Raji (cell line): Measurements from ENCODE around the gene ANAPC10.

Source experiments
- POLR2A ChIP-seq: IDR thresholded peaks from 2 replicates; pipeline ENCODE4 v1.6.1; 2011; ENCODE audit warnings: low read depth, low read length, control low read depth; ENCODE audit not compliant: insufficient read depth

ANAPC10 gene, protein sequence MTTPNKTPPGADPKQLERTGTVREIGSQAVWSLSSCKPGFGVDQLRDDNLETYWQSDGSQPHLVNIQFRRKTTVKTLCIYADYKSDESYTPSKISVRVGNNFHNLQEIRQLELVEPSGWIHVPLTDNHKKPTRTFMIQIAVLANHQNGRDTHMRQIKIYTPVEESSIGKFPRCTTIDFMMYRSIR

DNA sequence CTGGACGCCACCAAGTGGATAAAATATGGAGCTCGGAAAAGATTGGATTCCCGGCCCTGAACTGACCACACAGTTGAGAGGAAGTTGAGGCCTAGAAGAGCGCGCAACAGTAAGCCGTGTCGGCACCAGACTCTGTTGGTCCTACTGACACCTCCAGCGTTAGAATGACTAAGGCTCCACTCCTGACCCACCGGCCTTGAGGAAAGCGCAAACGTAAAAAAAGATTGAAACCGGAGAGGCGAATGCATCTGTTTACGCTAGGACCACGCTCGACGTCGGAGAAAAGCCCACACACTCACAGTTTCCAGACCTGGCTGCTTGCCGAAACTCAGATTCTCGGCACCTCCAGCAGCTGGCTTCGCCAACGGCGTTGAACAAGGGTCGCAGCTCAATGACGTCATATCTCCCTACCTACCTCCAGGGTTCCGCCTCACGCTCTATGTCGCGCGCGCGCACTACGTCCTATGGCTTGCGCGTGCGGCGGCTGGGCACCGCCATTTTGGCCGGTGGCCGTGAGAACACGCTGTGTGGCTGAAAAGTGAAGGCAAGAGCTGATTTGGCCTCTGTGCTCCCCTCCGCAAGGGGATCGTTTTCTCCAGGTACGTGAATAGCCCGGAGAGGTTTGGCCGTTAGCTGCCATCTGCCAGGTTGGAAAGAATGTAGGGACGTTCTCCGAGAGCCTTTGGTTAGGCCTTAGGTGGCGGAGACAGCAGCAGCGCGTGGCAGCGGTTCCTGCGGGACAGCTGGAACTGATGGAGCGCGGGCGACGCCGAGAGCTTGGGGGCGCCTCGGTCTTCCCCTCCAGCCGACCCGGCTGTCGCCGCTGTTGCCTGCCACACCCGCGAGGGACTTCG, at the start of gene ANAPC10, which contains the start of gene ABCE1:
ANAPC10 (minus strand) TSS at position 376 of the 854 bp plus-strand sequence. CDS start 2,097 bp downstream, outside the sequence.
ABCE1 (plus strand) TSS at position 491 of the 854 bp plus-strand sequence. CDS start 6,102 bp downstream, outside the sequence.
- peak; percentile 96 for TF ChIP-seq POLR2A

DNA sequence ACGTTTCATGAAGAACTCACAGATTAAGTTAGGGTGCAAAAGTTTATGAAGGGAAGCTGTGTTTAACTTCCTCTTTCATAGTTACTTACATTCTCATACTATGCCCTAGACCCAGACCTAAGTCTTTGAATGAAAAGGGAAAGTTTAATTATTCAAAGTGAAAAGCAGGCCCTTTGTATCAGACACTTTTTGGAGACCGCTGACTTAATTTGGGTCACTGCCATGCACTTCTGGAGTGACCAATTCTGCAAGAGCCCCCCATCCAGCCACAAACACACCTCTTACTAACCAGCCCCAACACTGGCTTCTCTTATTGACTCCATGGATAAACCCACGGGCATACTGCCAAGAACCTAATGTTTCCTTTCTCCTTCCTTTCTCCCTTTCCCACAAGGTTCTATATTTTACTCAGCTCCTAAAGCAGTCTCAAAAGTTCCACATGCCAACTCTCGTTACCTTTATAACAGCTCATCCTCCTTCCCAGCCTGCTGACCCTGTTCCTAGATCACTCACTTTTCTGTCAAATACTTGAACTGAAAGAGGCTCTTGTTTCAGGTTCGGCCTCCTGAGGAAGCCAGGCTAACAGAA, 34.6 kb upstream of the ANAPC10 start:
- no peak for TF ChIP-seq POLR2A

DNA sequence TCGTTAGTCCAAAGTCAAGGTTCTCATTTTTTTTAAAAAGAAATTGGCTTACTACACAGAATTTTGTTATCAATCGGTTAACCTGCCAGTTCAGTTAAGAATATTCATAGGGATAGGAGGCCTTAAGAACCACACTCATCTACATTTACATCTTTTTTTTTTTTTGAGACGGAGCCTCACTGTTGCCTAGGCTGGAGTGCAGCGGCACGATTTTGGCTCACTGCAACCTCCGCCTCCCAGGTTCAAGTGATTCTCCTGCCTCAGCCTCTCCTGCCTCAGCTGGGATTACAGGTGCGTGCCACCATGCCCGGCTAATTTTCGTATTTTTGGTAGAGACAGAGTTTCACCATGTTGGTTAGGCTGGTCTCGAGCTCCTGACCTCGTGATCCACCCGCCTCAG, 33.9 kb upstream of the ANAPC10 start:
- no peak for TF ChIP-seq POLR2A

DNA sequence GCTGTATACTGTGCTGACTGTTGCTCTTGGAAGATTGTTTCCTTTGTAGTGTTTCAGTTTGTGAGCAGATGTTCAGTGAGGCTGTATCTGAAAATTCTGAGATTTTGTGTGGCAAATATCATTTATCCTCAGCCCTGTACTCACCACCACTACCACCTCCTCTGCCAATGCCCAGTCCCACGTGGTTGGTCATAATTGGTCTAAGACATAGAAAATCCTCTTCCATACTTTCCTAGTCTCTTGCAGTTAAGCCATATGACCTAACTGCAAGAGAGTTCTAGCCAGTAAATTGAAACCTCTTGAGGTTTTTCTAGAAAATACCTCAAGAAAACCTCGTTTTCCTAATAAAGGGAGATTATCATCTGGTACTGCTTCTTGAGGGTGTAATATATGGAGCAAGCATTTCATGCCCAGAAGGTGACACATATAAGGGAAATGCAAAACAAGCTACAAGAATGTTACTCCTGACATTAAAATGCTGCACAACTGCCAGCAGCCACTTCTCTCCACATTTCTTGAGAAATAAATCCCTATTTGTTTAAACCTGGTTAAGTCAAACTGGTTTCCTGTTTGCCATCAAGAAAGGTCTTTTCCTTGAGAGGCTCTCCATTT, 32.9 kb upstream of the ANAPC10 start:
- TF ChIP-seq POLR2A, result no peak

DNA sequence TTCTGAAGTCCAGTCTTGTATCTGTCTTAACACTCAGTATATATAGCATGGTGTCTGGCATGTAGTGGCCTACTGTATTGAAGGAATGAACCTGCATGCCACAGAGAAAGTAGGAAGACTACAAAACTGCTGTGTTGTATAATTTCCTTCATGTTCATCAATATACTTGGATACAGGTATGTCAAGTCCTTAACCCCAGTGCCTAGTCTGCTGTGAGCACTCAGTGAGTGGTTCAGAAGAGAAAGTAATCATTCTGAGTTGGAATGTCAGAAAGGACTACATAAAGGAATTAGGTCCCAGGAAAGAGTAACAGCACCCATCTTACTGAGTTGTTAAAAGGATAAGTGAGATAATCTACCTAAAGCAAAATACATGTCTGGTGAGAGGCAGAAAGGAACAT, 32.1 kb upstream of the ANAPC10 start:
- no peak for TF ChIP-seq POLR2A

DNA sequence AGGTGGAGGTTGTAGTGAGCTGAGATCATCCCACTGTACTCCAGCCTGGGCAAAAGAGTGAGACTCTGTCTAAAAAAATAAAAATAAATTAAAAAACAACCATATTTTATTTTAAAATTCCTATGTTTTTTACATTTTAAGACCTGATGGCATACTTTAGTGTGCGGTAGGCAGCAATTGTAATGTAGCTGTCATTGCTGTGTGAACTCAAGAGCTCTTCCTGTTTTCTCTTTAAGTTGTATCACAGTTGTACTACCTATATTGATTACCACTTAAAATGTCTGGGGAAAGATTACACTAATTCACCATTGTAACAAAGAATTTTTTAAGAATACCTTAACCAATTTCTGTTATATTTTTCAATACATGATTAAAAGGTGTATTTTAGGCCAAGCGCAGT, 27.4 kb upstream of the ANAPC10 start:
- TF ChIP-seq POLR2A, result no peak

DNA sequence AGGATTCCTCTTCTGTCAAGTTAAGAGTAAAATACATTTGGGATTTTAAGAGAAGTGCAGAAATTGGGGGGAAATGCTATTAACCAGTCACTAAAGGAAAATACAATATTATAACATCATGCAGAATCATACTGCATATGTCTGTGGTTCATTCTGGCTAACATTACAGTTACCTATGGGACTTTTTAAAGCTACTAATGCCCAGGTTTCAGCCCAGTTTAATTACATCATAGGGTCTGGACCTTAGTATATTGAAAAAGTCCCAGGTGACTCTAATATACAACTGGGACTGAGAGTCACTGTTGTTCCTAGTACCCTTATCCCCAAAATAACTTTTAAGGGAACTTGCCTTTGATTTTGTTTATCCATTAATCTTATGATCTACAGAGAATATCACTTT, 10.1 kb upstream of the ANAPC10 start:
- TF ChIP-seq POLR2A, result no peak

DNA sequence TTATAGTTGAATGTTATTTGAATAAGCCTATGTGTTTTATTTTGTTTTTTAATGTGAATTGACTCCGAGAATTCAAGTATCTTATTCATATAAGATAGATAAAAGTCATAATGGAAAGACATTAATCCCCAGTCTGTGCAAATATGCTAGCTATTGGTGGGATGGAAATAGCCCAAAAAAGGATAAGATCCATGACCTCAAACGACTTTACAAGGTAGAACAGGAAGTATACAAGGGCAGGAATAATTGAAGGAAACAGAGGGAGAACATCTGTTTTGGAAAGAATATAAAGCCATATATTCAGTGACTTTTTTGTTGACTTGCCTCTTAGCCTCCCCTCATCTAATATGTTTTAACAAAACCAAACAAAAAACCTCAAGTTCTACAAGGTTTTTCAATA, 9.1 kb upstream of the ANAPC10 start:
- TF ChIP-seq POLR2A, result no peak

DNA sequence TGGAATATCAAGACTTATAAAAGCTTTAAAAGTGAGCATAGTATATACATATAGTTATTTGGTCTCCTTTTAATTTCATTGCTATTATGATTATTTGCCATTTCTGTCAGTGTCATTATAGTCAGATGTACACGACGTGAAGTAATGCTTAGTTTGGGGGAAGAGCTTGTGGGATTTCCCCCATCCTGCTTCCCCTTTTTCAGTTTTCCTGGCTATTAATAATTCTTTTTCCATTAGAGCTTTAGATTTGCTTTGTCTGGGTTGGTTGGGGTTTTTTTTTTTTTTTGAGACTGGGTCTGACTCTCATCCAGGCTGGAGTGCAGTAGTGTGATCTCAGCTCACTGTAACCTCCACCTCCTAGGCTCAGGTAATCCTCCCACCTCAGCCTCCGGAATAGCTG, 5.5 kb upstream of the ANAPC10 start:
- TF ChIP-seq POLR2A, result no peak

DNA sequence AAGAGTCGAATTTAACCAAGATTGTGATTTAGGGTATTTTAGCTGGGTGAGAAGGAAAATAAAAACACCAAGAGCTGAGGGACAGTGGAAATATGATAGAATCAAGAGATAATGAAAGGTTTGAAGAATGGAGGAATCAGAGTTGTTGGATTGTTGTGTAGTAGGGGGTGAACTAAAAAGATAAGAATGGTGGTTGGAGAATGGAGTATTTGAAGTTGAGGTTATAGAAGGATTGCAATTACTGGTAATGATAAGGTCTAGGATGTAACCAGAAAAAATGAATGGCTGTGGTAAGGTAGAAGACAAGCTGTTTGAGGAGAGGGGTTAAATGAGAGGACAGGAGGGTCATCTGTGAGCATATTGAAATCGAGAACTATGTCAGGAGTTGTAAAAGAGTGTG, 4.6 kb upstream of the ANAPC10 start:
- TF ChIP-seq POLR2A, result no peak

DNA sequence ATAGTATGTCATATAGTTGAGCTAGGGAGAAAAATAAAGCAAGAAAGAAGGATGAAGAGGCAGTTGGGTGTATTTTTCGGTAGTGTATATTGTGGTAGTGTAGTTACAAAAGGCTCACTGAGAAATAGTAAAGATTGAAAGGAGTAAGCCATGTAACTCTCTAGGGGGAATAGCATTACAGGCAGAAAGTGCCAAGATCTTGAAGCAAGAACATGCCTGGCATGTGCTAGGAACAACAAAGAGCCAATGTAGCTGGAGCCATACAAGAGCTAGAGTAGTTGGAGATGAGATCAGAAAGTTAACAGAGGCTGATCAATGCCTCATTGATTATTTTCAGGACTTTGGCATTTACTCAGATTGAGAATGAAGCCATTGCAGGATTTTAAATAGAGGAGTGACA, 3.1 kb upstream of the ANAPC10 start:
- TF ChIP-seq POLR2A, result no peak

DNA sequence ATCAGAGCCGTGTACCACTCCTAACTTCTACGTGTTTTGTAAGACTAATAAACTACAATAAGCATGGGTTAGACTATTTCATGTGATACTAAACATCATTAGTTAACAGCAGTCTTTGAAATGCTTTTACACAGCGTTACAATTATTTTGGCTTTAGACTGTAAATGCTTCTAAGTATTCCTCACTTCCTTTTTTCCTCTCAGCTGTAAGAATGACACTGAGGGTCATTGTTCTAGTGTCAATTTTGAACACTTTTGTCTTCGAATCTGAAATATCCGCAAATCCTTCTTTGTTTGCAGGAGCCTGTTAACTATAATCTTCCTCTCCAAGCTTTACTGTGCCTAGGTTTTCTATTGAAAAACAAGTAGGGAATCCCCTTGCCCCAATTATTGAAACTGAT, 1.7 kb upstream of the ANAPC10 start:
- TF ChIP-seq POLR2A, result no peak

DNA sequence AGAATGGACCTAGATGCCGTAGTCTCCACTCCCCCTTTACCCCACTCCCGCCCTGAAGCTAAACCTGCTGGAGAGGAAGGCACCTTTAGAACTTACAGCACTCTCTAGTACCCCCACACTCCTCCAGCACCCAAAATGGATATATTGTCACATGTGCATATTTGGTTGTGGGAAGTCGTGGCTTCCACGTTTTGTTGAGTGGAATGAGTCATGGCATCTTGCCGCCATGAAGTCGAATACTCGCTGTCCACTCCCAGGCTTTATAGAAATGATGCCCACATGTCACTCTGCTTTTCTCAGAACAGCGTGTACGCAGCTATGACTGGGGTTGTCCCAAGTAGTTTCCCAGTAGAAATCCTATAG, 660 bp upstream of the ANAPC10 start:
- TF ChIP-seq POLR2A, result no peak

DNA sequence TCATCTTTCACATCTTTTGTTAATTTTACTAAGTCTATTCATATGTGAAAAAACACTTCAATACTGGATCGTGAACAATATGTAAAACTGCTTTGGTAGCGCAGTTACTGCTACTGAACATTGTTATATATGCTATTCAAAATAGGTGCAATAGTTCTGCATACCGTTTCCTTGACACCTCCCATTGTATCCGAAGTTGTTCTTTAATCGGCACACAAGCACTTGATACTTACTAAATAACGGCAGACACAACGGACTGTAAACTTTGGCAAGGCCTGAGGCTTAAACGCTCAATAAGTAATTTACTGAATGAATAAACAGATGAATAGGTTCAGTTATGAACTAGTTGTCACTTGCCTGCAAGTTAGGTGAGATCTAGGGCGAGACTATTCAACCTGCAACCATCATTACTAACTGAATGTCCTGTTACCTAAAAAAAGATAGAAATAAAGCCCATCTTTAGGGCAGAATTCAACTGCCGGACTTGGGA, 620 bp downstream of the ANAPC10 start:
- TF ChIP-seq POLR2A, result no peak

DNA sequence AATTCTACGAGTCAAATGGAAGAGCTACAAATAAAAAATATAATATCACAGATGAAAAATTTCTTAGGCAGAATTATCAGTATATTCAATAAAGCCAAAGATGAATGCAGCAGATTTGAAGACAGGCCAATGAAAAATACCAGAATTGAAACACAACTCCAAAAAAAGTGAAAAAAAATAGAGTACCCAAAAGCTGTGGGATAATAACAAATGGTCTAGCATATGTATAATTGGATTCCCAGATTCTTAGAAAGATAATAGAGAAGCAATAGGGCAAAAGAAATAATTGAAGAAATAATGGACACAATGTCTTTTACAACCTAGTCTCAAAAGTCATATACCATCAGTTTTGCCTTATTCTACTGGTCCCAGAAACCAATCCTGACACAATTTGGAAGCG, 4.4 kb downstream of the ANAPC10 start:
- no peak for TF ChIP-seq POLR2A
